Left forelimb (tissue), 1 donor: Measurements from ENCODE around the gene PSMG4.
"Not testable (repeated sequence)": the region's sequence is repeated elsewhere in the genome, so short reads cannot be mapped to it uniquely, and the experiment has no call there.

Source experiments
- DNase-seq: peaks from one replicate; pipeline ENCODE4 v3.0.0-alpha.2; 2018; ENCODE audit warnings: low spot score

The PSMG4 gene

DNA sequence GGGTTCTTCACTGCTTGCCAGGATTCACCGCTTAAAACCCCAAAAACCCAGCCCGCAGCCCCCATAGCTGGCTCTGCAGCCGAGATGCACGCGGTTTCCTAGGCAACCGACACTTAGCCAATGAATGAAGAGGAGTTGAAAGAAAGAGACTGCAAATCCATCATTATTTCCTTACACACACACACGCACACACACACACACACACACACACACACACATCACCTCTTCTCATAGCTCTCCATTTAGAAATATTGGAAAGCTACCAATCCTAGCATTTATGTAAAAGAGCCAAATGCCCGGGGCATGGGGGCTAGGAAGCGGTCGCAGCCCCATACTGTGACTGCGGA, 27.9 kb upstream of the PSMG4 start:
- DNase-seq: no peak

DNA sequence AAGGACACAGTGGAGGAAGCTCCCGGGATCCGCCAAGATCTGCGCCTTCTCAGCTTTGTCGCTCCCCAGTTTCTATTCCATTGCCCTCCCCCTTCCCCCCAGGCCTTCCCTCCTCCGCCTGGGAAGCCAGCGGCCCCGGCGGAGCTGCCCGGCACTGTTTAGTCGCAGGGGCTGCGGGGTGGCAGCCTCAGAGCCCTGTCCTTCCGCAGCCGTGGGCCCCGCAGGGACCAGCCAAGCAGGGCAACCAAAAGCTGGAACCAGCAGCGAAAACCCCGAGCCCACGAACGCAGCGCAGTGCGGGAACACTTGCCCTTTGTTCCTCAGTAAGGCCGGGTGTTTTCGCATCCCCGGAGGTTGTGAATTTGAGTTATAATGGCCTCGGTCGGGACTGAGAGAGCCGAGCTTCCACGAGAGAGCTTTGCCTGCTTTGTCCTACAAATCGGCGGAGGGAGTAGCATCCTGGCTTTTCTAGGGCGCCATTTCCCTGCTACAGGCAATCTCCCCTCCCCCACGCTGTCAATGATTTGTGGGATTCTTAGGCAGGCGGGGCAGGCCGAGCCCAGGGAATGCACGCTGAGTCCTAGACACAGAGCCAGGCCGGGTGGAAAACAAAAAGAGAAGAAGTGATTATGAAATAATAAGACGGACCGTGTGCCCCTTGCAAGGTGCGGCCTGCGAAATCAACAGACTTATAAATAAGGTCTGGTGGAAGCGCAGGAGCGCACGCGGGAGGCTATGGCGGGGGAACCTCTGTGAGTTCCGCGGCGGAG, 27.3 kb upstream of the PSMG4 start:
- DNase-seq: peak; percentile 81

DNA sequence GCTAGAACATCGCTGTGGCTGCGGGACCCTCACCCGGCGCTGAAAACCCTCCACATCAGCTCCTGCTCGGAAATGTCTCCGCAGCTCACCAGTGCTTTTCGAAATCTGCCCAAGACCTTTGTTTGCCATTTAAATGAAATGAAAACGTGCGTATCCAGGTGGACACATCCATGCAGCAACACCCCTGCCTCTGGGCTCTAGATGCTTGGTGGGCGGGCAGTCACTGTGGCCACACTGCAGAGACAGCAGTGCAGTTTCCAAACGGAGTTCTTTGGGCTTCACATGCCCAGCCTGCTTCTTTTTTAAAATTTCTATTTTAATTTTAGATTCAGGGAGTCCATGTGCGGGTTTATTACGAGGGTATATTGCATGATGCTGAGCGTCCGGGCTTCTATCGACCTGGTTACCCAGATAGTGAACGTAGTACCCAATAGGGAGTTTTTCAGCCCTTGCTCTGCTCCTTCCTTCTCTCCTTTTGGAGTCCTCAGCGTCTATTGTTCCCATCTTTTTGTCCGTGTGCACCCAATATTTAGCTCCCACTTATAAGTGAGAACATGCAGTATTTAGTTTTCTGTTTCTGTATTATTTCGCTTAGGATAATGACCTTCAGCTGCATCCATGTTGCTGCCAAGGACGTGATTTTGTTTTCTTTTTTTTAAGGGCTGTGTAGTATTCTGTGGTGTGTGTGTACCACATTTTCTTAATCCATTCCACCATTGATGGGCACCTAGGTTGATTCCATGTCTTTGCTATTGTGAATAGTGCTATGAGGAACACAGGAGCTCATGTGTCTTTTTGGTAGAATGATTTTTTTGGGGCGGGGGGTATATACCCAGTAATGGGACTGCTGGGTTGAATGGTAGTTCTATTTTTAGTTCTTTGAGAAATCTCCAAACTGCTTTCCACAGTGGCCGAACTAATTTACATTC, 26.5 kb upstream of the PSMG4 start:
- no peak for DNase-seq

DNA sequence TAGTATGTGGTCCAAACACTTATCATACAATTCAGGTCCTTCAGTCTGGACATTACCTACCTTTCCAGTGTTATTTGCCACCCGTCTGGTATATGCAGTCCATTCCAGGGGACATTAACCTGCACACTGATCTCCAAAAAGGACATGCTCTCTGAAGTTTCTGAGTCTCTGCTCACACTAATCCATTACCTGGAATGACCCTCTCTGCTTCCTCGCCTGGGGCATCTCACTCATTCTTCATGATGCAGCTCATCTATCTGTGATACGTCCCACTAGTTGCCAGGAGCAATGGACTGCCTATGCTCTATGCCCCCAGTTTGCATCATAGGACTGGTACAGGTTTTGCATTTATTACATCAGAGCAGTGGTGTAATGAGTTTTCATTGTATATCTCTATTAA, 25.4 kb upstream of the PSMG4 start:
- no peak for DNase-seq

DNA sequence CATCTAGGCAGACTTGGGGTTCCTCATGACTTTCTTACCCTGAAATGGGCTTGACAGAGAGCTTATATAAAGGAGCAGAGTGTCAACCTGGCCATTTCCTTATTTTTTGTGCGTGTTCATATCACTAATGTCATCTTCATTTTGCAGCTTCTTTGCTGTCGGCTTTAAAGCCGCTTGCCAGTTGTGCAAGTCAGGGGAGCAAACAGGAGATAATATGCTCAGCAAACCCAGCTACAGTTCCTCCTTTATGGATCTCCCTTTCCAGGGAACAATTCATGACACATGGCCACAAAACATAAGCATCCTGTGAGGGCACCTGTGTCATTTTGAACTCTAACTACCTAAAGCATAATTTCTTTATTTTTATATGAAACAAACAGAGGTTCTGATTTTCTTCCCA, 24.8 kb upstream of the PSMG4 start:
- DNase-seq: no peak

DNA sequence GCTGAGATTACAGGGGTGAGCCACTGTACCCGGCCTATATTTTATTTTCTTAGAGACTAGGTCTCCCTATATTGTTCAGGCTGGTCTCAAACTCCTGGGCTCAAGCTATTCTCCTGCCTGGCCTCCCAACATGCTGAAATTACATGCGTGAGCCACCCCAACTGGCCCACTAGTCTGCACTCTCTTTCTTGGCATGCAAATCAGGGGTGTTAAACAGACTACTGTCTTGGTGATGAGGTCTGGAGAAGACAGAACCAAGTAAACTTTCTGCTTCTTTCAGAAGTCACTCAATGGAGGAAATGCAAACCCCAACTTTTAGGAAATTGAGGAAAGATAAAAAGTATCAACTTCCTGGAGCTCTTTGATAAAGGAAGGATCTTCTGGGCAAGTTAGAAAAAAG, 23.3 kb upstream of the PSMG4 start:
- DNase-seq: no peak

DNA sequence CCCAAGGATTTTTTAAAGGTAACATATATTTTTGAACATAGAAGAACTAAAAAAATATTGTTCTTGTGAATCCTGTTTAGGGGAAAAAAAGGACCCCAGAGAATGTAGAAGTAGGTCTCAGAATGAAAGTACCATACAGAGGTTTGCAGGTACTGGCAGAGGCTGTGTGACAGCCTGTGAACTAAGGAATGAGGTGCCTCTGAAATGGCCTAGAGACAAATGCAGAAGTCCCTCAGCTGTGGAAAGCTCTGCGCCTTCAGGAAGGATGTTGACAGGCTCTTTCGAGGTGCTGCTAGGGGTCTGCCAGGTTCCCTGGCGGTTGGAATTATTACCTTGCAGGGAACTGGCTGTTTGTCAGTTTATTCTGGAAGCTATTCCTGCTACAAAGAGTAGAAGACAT, 22.7 kb upstream of the PSMG4 start:
- no peak for DNase-seq

DNA sequence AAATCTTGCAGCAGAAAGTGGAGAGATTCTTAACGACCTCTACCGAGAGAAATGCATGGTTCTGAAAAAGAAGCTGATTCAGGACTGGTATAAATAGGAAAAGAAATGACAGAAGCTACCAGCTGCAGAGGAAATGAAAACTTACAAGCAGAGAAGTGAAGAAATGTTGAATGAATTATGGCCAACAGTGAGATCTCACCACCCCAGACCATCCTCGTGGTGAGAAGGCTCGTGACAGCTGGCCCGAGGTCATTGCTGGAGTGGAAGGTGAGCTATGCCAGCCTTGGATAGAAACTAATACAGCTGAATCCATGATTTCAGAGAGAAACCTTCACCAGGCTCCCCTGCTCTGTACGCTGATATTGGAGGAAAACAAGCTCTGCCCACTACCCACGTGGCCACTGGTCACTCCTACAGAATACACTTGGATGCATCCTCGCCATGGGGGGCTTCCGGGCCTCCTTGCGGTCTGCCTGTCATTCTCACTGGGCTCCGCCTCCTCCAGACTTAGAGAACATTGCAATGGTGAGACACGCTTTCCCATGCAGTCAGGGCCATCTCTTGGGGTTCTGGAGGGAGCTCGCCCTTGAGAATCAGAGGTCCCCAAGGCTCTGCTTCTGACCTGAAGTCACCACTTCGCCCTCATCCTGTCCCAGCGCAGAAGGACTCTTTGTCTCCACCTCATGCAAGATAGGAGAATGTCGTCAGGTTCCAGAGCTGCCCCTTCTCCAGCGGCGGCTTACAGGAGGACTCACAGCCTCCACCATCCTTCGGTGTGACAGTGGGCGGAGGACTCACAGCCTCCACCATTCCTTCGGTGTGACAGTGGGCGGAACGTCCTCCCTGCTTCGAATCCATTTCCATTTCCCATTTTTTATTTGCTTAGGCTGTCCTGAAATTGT, 20.7 kb upstream of the PSMG4 start:
- DNase-seq: no peak

DNA sequence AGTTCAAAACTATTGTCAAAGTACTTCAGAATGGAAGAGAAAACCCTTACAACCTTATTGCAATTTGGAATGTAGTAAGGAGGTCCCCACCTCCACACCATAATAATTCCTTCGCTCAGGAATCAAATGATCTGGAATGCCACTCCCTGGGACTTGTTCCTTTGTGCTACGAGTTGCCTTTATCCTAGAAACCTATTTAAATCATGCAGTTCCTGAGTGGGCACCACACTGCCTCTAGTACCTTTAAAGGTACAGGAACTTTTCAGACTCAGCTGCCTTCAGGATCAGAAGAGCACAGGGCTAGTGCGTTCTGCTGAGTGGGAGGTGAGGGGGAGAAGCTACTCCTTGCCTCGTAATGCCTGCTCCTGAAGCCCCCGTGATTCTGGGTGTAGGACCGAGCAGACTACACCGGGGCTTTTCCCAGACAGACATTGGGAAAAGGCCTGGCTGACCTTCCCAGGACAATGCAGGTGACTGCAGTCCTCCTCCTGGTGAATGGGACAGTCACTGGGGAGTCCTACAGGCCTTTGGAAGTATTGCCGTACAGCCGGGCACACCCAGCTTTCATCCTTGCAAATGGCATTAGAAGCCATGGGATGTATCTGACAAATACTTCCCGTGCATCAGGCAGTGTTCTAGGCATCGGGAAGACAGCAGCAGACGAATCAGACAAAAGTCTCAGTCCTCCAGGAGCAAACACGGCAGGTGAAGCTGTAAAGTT, 19.5 kb upstream of the PSMG4 start:
- no peak for DNase-seq

DNA sequence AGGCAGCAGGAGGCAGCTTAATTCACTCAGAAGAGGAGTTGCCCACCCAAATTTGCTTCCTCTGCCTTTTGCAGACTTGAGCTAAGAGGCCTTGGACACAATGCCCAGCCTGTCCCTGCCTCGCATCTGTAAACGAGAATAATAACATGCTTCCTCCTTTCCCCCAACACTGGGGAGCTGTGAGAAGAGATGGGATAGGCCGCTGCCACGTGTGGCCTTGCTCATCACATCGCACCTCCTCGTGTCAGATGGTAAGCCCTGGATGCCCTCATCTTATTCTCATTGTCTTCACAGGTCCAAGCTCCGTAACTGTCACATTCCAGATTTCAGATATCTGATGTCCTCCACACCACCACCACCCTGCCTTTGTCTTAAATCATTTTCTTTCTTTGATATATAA, 18.2 kb upstream of the PSMG4 start:
- no peak for DNase-seq

DNA sequence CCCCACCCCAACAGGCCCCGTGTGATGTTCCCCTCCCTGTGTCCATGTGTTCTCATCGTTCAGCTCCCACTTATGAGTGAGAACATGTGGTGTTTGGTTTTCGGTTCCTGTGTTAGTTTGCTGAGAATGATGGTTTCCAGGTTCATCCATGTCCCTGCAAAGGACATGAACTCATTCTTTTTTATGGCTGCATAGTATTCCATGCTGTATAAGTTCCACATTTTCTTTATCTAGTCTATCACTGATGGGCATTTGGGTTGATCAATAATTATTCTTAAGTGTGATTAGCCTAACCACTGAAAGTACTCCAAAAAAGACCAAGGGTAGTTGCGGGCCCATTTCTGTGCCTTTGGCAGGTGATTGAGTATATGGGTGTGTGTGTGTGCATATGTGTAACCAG, 17.0 kb upstream of the PSMG4 start:
- DNase-seq: not testable (repeated sequence)

DNA sequence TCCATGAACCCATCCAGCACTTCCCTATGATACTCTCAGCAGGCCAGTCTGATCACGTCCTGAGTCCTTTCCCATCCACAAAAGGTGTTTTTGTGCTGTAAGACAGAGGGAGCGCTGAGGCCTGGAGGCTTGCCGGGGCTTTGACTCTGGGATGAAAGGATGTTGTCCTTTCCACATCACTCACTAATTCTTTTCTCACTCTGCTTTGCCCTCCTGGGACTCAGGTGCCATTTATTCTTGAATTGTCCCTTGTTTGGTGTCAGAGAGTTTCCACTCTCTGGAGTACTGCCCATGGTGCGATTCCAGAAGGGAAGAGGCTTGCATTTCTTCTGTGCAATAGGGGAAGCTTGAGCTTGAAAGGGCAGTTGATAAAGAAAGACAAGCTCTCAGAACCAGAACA, 16.0 kb upstream of the PSMG4 start:
- DNase-seq: no peak

DNA sequence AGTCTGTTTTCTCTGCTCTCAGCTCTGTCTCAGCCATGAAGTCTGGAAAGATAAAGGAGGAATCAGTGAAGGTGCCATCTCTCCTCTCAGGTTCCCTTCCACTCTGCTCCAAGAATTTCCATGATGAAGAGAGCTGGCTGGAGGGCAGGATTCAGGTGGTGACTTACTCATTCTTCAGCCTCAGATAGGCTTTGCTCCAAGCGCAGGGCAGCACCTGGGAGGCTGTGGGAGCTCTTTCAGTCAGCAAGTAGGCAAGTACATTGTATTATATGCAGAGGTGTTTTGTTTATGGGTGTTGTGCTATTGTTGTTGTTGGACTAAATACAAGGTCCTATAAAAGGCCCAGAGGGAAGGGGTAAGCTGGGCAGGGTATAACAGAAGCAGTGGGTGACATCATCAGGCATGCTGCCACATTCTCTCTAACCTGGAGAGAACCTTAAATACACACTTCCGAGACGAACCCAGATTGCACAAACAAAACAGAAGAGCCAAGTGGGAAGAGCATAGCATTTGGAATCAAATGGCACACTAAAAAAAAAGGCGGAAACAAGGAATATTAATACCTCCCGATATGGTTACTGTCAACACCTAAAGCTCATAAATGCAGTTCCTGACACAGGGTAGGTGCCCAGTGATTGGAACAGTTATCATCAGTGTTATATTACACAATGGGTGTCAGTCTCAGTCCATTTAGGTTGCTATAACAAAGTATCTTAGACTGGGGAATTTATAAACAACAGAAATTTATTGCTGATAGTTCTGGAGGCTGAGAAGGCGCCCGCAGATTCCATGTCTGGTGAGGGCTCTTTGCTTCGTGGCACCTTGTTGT, 14.5 kb upstream of the PSMG4 start:
- no peak for DNase-seq

DNA sequence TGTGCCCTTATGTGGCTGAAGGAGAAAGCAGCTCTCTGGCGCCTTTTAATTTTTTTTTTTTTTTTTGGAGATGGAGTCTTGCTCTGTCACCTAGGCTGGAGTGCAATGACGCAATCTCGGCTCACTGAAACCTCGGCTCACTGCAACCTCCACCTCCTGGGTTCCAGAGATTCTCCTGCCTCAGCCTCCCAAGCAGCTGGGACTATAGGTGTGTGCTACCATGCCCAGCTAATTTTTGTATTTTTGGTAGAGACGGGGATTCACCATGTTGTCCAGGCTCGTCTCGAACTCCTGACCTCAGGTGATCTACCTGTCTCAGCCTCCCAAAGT, 13.9 kb upstream of the PSMG4 start:
- not testable (repeated sequence) for DNase-seq

DNA sequence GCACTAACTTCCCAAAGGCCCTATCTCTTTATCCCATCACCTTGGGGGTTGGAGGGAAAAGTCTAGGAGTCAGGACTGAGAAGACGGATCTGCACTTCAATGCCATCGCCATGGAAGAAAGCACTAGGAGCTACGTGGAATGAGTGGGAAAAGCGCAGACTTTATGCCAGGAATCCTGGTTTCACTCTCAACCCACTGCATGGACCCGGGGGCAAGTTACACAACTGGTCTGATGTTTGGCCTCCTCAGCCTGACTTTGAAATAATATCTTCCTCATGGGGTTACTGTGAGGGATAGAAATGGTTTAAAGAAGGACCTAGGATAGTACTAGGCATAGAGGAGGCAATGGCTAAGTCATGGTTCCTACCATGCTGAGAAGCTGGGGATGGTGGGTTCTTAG, 13.5 kb upstream of the PSMG4 start:
- no peak for DNase-seq

DNA sequence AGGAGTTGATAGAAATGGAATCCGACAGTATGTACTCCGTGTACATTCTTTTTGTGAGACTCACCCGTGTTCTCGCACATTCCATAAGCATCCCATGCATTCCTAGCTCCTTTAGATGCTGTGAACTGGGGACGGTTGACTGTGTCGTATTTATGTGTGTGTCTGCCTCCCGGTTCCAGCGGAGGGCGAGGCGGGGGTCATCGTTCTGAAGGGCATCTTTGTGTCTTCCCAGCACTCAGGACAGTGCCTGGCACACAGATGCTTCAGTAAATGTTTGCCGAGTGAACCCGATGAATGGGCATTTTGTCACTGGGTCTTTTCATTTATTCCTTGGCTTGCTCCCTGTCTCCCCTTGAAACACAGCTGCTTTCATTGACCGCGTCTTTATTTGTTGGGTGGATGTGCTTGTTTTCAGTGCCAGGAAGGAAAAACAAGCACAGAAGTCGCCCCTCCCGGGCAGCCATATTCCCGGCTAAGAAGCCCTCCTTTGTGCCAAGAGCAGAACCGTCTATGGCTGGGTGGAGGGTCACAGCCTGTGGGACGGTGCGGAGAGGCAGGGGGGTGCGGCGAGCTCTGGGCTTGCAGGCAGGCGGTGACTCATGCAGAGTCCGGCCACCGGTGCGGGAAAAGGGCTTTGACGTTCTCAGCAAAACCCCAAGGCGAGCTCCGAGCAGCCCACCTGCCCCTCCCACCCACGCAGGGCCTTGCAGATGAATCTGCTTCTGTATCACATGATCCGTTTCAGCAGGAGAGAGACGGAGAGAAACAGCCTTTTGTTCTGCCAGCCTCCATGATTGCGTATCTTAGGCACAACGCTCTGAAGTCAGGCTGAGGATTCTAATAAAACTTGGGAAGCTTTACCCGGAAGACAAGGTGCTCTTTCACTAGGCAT, 11.2 kb upstream of the PSMG4 start:
- DNase-seq: peak; percentile 80

DNA sequence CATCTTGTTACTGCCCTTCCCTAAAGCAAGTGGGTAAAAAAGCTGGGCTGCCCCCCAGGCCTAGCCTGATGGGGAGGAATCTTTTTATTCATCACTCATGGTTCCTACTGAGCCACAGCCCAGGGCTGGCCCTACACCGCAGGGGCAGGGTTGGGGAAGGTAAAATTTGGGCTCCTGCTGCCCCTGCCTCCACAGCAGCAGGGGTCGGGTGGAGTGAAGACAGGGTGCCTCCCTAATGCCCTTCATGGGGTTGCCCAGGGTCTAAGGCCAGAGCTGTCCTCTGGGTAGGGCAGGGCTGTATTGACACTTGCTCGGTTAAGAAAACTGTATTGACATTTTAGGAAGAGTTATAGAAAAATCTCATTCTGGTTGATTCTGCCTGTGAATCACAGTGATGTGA, 8.9 kb upstream of the PSMG4 start:
- no peak for DNase-seq

DNA sequence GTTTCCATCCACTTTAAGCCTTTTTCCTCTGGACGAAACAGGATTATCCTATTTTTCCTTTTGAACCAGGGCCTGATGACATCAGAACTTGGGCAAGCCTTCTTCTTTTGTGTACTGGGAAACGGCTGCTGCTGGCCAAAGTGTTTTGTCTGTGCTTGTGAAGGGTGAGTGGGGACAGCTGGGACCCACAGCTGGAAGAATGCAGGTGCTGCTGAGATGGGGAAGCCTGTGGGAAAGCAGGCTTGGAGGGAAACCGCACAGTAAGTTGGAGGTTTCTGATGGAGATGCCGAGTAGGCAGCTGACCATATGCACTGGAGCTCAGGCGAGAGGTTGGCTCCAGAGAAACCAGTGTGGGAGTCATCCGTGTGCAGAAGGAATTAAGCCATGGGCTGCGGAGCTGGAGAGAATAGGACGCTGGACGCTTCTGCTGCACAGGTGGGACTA, 8.5 kb upstream of the PSMG4 start:
- DNase-seq: peak; percentile 75

DNA sequence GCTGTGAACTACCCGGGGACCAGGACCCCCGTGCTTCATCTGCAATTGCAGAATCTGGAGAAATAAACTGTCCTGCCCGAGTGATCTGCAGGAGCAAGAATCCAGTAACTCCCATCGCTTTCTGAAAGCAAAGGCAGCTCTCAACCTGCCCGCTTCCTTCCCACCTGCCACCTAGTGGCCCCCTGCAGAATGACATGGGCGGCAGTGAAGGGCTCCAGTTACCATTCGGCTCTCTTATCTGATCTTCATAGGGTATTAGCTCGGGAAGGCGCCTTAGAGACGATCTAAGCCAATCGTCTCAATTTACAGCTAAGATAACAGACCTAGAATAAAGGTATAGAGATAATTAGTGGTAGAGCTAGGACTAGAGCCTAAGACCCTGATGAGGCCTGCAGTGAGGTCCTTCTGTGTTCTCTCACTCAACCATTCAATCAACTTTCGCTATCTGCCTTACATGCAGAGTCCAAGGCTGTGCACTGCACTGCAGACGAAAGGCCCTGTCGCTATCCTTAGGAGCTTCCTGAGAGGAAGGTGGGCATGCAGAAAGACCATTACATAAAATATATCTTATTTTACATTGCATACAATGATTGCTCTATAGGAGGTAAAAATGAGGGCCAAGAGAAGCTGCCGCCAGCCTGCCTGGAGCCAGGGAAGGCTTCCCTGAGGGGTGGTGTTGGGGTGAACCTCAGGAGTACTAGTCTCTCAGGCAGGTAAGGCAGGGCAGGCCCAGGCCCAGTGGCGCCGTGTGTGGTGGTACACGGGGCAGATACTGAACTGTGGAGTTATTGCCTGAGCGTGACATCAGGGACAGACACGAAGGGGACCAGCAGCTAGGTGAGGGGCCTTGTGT, 7.1 kb upstream of the PSMG4 start:
- DNase-seq: peak; percentile 87
